GM23338 (cell line): ENCODE measurements around the gene VSTM2L. TPM values are rescaled to one million over a fixed set of nuclear protein-coding genes. Genes with fewer than 3 reads are reported as not detected.

ENCODE experiments used
- CREB1 ChIP-seq: fragments of 250-450 bp; sonication (Bioruptor Pico); IDR thresholded peaks from 2 replicates; pipeline ENCODE4 v1.5.0; 2020; ENCODE audit warnings: low read depth, mild to moderate bottlenecking, moderate library complexity
- CTCF ChIP-seq, 2 experiments: fragments of 200-600 bp in 1 of 2; sonication (generic) in 1 of 2; conservative IDR thresholded peaks; 2 replicates each; pipeline versions ENCODE4 v1.5.1 to v1.6.1; 2016 to 2017; ENCODE audit warnings: antibody characterized with exemption in 2 of 2, low read depth in 2 of 2, mild to moderate bottlenecking in 2 of 2, moderate library complexity in 1 of 2
- JUNB ChIP-seq: IDR thresholded peaks from one replicate; pipeline ENCODE4 v1.6.1; 2016; ENCODE audit warnings: antibody characterized with exemption; ENCODE audit not compliant: unreplicated experiment
- NANOG ChIP-seq: IDR thresholded peaks from 2 replicates; pipeline ENCODE4 v1.6.1; 2016; ENCODE audit warnings: antibody characterized with exemption, borderline replicate concordance
- POLR2AphosphoS5 ChIP-seq: IDR thresholded peaks from 2 replicates; pipeline ENCODE4 v1.6.1; 2016; ENCODE audit warnings: antibody characterized with exemption, low read depth
- REST ChIP-seq: IDR thresholded peaks from one replicate; pipeline ENCODE4 v1.6.1; 2018; ENCODE audit warnings: antibody characterized with exemption; ENCODE audit not compliant: unreplicated experiment
- STAT1 ChIP-seq: IDR thresholded peaks from one replicate; pipeline ENCODE4 v1.6.1; 2016; ENCODE audit warnings: antibody characterized with exemption; ENCODE audit not compliant: unreplicated experiment
- ZNF462 ChIP-seq: fragments of 250-450 bp; sonication (Bioruptor Pico); IDR thresholded peaks from 2 replicates; pipeline ENCODE4 v1.5.0; 2020; ENCODE audit warnings: mild to moderate bottlenecking, moderate library complexity
- polyA plus RNA-seq: library from polyadenylated mRNA; unstranded; fragments of >200 nt; fragmentation: Nextera tagmentation; extraction: Ambion mirVana; gene quantifications from 2 replicates; pipeline ENCODE4 v1.2.1, GENCODE V29; 2016
- total RNA-seq: library from RNA; depleted of rRNA; stranded (reverse); fragments of >200 nt; shearing (Covaris generic); gene quantifications from 2 replicates; pipeline ENCODE4 v1.2.3, GENCODE V29; 2014

VSTM2L gene
- total and polyA plus RNA-seq, 2 experiments from 2014 or later, result 0.60 to 1.9 TPM

GRCh38 chr20:37920270-37920669 is 17.3 kb downstream of the VSTM2L start (continued):
- TF ChIP-seq ZNF462 (no peak), REST (no peak), POLR2AphosphoS5 (no peak), NANOG (no peak), CTCF (conservative IDR thresholded peaks at IDR 0.05; ENCODE audit: low read depth in 2 of 2) (no peak), CREB1 (CRISPR knock-in tag) (no peak), JUNB (no peak), STAT1 (no peak)
